Measurements from ENCODE around the gene STARD9. TPM values are rescaled to one million over a fixed set of nuclear protein-coding genes. Genes with fewer than 3 reads are reported as not detected.

STARD9 gene
- total RNA-seq, 6 experiments from 2014 or later = 0.70 to 3.1 (median 1.5) TPM

DNA sequence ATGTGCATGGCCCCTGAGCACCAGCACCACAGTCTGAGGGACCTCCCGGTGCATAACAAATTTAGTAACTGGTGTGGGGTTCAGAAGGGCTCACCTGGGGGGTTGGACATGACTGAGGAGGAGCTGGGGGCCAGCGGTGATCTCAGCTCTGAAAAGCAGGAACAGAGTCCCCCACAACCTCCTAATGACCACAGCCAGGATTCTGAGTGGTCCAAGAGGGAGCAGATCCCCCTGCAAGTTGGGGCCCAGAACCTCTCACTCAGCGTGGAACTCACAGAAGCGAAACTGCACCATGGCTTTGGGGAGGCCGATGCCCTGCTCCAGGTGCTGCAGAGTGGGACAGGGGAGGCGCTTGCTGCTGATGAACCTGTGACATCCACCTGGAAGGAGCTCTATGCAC, 118.5 kb downstream of the STARD9 start:
- ATAC-seq = no peak
- DNase-seq = no peak
- H3K27ac ChIP-seq = no peak overlapping the region
- H3K27me3 ChIP-seq = no peaks in the 10 kb centered on the region
- no peaks in the 10 kb centered on the region for H3K4me1 ChIP-seq
- TF ChIP-seq, protein P1, sequence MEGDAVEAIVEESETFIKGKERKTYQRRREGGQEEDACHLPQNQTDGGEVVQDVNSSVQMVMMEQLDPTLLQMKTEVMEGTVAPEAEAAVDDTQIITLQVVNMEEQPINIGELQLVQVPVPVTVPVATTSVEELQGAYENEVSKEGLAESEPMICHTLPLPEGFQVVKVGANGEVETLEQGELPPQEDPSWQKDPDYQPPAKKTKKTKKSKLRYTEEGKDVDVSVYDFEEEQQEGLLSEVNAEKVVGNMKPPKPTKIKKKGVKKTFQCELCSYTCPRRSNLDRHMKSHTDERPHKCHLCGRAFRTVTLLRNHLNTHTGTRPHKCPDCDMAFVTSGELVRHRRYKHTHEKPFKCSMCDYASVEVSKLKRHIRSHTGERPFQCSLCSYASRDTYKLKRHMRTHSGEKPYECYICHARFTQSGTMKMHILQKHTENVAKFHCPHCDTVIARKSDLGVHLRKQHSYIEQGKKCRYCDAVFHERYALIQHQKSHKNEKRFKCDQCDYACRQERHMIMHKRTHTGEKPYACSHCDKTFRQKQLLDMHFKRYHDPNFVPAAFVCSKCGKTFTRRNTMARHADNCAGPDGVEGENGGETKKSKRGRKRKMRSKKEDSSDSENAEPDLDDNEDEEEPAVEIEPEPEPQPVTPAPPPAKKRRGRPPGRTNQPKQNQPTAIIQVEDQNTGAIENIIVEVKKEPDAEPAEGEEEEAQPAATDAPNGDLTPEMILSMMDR (IDR thresholded peaks at IDR 0.05) = no peak
- no peak for TF ChIP-seq POLR2A (IDR thresholded peaks at IDR 0.05)
- WGBS (ENCODE audit: insufficient coverage, low coverage, low lambda C conversion rate, missing lambda C conversion rate) = no CpG with 5 or more reads among the region's 6 CpGs
- intact Hi-C loops (cut with DNase I) = loop anchor here in 1 of 2 donors (10.0 kb wide), 1 partner anchor 231 kb away; the partner anchor contains the start of gene TTBK2
- no peaks in the 10 kb centered on the region for H3K9me3 ChIP-seq
- no peak overlapping the region for H3K4me3 ChIP-seq
- H3K36me3 ChIP-seq = no peaks in the 10 kb centered on the region

GRCh38 chr15:42694398-42694797, 119.0 kb downstream of the STARD9 start:
- Histone ChIP-seq H3K36me3 (no peaks in the 10 kb centered on the region), H3K4me1 (no peaks in the 10 kb centered on the region), H3K27ac (no peak overlapping the region), H3K4me3 (no peak overlapping the region), H3K9me3 (no peaks in the 10 kb centered on the region), H3K27me3 (no peaks in the 10 kb centered on the region)
- intact Hi-C loops (cut with DNase I) = loop anchor here in 1 of 2 donors (10.0 kb wide), 1 partner anchor 230 kb away; the partner anchor contains the start of gene TTBK2
- no peak for ATAC-seq
- no peak for DNase-seq
- WGBS (ENCODE audit: insufficient coverage, low coverage, low lambda C conversion rate, missing lambda C conversion rate) = 88% methylated on average over 6 of the region's 10 CpGs
- TF ChIP-seq, protein P1 (IDR thresholded peaks at IDR 0.05) = no peak
- no peak for TF ChIP-seq POLR2A (IDR thresholded peaks at IDR 0.05)

- no peaks in the 10 kb centered on the region for H3K9me3 ChIP-seq
- H3K4me1 ChIP-seq = no peaks in the 10 kb centered on the region
- no peak for ATAC-seq
- WGBS (ENCODE audit: insufficient coverage, low coverage, low lambda C conversion rate, missing lambda C conversion rate) = 84% methylated on average over 3 of the region's 6 CpGs
- H3K36me3 ChIP-seq = no peaks in the 10 kb centered on the region
- no peak for TF ChIP-seq POLR2A (IDR thresholded peaks at IDR 0.05)
- TF ChIP-seq, protein P1 (IDR thresholded peaks at IDR 0.05) = no peak
- H3K27me3 ChIP-seq = no peaks in the 10 kb centered on the region
- no peak for DNase-seq
- H3K4me3 ChIP-seq = no peak overlapping the region
- no peak overlapping the region for H3K27ac ChIP-seq
- intact Hi-C loops (cut with DNase I) = loop anchor here in 1 of 2 donors (10.0 kb wide), 1 partner anchor 229 kb away; the partner anchor contains the start of gene TTBK2
Measured at GRCh38 chr15:42695527-42696071, 120.2 kb downstream of the STARD9 start.

- no peaks in the 10 kb centered on the region for H3K4me1 ChIP-seq
- TF ChIP-seq, protein P1 (IDR thresholded peaks at IDR 0.05) = no peak
- no peak for TF ChIP-seq POLR2A (IDR thresholded peaks at IDR 0.05)
- no peak overlapping the region for H3K4me3 ChIP-seq
- no peak for DNase-seq
- no peak overlapping the region for H3K27ac ChIP-seq
- H3K36me3 ChIP-seq = no peaks in the 10 kb centered on the region
- H3K27me3 ChIP-seq = no peaks in the 10 kb centered on the region
- intact Hi-C loops (cut with DNase I) = loop anchor here in 1 of 2 donors (10.0 kb wide), 1 partner anchor 228 kb away; the partner anchor contains the start of gene TTBK2
- WGBS (ENCODE audit: insufficient coverage, low coverage, low lambda C conversion rate, missing lambda C conversion rate) = 87% methylated on average over 4 of the region's 5 CpGs
- H3K9me3 ChIP-seq = no peaks in the 10 kb centered on the region
- ATAC-seq = no peak
Measured at GRCh38 chr15:42696626-42697025, 121.2 kb downstream of the STARD9 start.

Measured in right lobe of liver (tissue), 6 donors.